Stimulated activated CD4-positive, alpha-beta T cell treated with anti-CD3 and anti-CD28 coated beads, Interleukin-15, amount 100 ng/mL, for 1 hour (primary cell): Measurements from ENCODE around the gene ALS2.
"Not testable (repeated sequence)": the region's sequence is repeated elsewhere in the genome, so short reads cannot be mapped to it uniquely, and the experiment has no call there.

ENCODE experiments used
- DNase-seq, 2 donors: peaks; one replicate each; pipeline ENCODE4 v3.0.0-alpha.2; 2020; ENCODE audit warnings: low read depth in 1 of 2, low spot score in 1 of 2

The ALS2 gene

DNA sequence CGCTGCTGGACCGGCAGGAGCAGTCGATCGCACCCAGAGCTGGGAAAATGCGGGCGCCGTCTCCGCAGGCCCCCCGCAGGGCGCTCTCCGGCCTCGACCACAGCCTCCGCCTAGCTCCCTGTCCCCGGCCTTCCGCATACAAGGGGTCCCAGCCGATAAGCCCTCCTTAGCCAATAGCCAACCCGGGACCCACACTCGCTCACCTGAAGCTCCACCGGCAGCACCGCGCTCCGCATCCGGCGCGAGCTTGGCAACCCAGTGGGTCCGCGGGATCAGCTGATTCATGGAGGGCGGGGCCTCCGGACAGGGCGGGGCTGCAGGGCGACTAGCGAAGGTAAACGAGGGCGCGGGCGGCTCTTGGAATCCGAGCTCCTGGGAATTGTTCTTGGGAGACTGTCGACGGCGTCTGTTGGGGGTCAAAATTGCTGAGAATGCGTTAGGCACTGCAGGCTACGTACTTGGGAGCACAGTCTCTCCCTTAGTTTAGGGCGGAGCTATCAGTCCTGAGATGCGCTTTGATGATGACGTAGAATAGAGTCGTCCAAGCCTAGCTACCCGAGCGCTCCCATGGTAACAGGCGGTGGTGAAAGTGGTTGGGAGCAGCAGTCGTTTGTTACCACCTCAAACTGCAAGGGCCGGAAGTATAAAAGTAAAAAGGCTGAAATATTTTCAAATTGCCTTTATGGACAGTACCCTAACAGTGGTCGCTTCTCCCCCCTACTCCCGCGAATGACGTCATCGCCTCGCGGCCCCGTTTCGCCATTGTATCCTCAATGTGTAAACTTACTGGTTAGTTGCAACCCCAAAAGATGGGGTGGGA, at the start of gene ALS2:
TSS of gene ALS2 (minus strand) at position 260 of the 820 bp plus-strand sequence. CDS start 12,048 bp downstream, outside the sequence.
- peak; percentile 84 to 91 for DNase-seq

DNA sequence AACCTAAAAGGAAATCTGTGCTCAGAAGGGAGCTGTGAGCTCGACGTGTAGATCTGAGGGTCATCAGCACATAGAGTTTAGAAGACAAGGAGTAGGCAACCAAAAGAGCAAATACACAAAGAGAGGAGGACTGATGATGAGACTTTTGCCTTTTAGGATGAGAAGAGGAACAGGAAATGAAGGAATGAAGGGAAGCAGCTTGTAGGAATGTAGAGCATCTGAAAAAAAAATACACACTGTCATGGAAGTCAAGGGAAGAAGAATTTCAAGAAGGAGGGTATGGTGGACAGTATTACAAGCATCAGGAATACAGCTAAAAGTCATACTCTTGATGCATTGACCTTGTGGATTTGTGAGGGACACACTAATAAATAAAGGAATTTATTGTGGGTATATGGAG, 47.5 kb upstream of the ALS2 start:
- no peak for DNase-seq

DNA sequence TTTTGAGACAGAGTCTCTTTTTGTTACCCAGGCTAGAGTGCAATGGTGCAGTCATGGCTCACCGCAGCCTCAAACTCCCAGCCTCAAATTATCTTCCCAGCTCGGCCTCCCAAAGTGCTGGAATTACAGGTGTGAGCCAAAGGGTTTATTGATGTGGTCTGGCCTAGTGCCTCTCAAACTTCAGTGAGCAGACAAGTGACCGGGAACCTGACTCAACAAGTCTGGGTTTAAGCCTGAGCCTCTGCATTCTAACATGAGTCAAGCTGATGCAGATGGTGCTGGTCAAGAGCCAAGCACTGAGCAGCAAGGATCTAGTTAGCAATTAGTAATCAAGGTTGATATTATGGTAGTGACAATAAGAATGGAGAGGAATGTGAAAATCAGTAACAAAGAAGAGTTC, 46.9 kb upstream of the ALS2 start:
- DNase-seq: no peak

DNA sequence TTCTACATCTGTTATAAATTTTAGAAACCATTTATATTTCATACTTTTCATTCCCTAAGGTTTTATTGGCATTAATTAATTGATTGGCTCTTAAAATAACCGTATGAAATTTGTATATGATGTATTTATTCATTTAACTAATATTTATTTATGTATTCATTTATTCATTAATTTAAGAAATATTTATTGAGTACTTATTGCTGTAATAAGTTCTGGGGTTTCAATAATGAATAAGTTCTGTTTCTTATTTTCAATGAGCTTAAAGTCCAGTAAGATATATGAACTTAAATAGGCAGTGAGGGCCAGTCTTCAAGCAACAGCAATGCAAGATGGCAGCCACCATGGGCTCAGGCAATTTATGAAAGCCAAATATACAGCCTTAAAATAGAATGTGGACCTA, 43.5 kb upstream of the ALS2 start:
- DNase-seq: no peak

DNA sequence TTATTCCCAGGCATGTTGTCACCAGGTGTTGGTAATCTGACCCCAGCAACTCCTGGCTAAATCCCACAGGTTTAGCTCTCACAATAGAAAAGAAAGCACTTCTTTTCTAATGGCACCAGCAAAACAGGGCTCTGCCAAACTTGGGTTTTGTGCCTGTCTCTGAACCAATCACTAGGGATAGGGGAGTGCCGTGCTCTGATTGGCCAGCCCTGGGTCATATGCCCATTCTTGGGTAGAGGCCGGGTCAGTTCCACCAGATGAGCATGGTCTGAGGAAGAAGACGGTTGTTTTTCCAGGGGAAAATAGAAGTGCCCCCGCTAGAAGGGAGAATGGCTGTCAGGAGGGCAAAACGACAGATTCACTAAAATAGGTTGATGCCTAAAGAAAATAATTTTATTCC, 40.3 kb upstream of the ALS2 start:
- DNase-seq: no peak

DNA sequence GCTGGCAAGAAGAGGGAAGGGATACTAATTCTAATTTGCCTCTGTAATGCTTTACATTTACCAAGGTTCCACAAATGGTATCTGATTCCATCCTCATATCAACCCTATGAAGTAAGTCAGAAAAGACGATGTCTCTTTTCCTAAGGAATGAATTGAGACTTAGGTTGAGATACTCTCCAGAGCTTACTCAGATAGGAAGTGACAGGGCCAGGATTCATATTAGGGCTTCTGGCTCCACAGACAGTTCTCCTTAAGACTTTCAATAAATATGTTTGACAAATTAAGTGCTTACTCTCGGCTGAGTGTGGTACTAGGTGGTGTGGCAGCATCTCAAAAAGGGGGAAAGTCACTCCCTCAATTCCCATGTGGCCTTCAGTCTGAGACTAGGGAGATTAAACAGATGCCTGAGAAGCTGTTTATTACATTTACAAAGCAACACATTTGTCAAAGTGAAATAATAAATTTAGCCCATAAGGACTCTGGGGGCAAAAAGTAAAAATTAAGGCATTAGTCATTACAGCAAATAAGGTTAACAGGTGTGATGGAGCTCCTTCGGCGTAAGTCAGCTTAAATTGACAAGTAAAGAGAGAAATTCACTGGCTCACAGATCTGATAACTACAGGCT, 39.8 kb upstream of the ALS2 start:
- DNase-seq: no peak

DNA sequence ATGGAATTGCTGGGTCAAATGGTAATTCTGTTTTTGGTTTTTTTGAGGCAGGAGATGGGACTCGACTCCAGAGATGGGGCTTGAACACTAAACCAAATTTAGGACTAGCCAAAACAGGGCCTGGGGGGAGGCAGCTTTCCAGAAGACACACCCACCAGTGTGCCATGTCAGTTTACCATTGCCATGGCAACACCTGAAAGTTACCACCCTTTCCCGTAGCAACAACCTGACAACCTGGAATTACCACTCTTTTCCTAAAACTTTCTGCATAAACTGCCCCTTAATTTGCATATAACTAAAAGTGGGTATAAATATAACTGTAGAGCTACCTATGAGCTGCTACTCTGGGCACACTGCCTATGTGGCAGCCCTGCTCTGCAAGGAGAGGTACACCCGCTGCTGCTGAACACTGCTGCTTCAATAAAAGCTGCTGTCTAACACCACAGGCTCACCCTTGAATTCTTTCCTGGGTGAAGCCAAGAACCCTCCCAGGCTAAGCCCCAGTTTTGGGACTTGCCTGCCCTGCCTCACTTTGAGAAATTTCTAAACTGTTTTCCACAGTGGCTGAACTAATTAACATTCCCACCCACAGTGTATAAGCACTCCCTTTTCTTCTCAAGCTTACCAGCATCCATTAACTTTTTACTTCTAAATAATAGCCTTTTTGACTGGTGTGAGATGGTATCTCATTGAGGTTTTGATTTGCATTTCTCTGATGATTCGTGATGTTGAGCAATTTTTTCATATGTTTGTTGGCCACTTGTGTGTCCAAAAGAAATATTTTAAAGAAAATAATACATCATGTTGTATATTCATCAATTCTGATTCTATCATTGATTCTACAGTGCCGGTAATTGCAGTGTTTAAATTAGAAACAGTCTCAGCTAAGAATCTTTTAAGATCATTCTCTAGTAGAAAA, 36.2 kb upstream of the ALS2 start:
- no peak for DNase-seq

DNA sequence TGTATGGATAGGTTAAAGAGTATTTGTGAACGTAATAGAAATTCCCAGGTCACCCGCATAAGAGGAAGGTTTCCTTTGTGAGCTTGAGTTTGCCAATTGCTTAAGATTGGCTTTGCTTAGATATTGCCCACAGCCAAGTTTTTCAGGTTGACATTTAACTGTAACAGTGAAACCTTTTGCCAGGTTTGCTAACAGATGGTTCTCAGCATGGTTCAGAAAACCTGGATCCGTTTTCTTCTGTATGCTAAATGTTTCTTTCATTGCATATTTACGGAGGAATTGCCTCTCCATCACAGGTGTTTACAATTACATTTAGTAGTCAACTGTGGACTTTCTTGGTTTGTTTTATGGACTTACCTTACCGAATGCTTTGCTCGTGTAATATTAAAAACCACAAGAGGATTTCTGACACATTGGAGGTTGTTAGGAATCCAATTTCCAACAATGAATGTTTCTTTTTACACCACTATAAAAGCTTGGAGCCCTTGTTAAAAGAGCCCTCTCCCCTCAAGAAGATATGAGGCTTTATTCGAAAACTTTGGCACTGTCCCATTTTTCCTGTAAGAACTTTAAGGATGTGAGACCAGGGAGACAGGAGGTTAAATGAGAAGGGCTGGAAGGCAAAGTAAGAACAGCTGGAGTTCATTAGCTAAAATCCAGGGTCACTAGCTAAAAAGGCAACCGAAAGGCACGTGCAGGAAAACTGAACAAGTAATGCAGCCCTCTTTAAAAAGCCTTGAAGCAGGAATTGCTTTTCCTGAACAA, 33.4 kb upstream of the ALS2 start:
- DNase-seq: no peak

DNA sequence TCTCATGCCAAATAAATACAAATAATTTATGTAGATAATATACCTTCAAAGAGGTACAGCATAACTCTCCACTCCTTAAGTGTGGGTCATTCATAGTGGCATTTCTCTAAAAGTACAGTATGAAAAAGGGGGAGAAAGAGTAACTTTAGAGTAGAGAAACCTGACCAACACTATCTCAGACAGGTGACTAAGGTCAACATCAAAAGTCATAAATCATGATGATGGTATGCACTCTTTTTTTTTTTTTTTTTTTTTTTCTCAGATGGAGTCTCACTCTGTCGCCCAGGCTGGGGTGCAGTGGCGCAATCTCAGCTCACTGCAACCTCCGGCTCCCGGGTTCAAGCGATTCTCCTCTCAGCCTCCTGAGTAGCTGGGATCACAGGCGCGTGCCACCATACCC, 29.9 kb upstream of the ALS2 start:
- not testable (repeated sequence) for DNase-seq

DNA sequence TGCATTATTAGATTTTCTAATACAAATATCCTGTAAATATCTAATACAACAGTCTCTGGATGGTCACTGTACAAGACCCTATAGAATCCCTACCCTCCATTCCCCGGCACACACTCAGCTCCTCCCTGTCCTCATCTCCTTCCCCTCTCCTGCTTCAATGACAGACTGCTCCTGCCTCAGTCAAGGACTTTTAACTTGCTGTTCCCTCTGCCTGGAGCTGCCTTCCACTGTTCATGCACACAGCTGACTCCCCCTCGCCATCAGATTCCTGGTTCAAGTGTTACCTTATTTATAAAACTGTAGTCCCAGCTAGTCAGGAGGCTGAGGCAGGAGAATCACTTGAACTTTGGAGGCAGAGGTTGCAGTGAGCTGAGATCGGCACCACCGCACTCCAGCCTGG, 28.9 kb upstream of the ALS2 start:
- no peak for DNase-seq

DNA sequence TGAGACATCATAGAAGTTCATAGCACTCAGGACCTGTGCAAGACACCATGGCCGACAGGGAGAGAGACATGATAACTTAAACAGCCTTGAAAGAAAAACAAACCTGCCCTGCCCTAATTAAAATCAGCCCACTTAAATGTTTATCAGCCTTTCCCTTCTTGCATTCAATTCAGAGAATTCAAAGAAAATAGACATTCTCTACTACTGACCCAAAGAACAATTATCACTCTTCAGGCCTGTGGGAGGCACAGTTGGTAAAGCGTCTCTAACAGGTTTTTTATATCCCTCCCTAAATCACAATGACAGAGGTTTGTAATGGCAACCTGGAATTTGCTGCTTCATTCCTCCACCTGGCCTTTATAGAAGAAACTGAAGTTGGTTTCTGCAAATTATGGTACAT, 27.3 kb upstream of the ALS2 start:
- no peak for DNase-seq

DNA sequence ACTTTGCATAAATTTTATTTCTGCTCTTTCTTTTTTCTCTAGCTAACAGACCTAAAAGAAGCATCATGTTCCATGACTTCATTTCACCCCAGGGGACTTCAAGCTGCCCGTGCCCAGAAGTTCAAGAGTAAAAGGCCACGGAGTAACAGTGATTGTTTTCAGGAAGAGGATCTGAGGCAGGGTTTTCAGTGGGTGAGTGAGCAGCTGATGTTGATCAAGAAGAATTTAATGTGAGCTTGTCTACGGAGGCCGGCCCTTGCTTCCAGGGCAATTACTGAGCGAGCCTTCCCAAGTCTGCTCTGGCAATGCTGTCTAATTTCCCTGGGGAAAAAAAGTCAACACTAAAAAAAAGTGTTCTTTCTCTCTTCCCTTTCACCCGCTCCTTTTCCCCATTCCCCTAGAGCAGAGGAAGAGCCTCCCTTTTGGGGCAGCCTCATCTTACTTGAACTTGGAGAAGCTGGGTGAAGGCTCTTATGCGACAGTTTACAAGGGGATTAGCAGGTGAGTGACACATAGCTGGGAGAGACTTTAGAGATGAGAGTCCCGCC, 26.8 kb upstream of the ALS2 start:
- DNase-seq: no peak

DNA sequence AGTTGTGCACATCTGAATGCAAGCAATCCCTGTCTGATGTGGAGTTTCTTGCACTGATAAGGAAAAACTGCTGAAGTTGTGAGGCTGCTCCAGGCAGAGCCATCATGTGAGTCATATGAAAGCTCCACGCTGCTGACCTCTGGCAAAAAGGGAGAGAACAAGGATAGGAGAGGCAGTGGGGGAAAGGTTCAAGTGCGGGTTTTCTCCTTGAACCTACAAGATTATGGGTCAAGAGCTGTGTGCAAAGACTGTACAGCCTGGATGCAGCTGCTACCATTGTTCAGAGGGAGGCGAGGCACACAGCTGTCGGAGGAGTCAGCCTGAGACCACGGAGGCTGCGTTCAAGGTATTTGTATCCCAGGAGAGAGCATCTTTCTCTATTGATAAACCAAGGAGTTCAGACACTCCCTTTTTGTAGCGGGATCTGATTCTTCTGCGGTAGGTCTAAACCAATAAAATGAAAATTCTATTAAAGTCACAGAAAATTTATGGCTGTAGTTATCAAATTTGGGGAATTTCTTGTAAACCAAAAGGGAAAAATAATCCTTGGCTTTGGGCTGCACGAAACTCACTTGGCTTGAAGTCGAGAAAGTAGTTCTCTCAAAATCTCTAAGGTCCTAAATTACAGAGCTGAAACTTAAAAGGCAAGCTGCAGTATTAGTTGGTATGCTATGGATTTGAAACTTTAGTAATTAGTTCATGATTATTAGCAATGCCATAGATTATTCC, 25.9 kb upstream of the ALS2 start, which contains the start of gene CDK15:
TSS of gene CDK15 (plus strand) at position 96 of the 729 bp plus-strand sequence. CDS start at position 224, 128 bp downstream.
- no peak for DNase-seq

DNA sequence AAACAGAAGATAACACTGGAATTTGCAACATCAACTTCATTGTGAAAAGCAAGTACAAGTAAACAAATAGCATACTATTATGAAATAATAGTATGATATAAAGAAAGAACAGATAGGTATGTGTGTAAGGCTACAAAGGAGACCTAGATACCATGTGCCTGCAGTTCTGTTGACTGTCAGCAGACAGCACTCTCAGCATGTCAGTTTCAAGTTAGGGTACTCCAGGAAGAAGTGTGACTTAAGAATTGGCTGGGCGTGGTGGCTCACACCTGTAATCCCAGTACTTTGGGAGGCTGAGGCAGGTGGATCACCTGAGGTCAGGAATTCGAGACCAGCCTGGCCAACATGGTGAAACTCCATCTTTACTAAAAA, 18.2 kb upstream of the ALS2 start:
- not testable (repeated sequence) for DNase-seq

DNA sequence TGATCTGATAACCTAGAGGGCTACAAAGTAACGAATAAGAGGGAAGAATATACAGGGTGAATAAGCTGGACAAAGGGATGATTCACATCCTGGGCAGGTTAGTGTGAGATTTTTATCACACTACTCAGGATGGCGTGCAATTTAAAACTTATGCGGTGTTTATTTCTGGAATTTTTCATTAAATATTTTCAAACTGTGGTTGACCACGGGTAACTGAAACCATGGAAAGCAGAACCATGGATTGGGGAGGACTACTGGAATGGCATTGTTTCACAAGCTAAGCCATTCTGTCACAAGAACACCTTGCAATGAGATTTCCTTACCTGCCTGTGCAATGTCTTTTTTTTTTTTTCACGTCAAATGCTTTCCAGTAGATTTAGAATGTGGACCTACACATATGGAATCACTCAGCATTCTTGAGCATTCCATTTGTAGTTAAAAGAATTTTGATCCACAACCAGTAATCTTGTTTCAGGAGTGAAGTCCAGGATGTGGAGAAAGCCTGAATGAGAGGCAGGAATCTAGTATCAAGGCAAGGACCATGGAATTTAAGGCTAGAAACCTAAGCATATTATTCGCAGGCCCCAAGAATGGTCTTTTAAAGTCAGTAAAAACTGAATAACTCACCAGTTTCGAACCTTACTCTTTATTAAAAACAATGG, 17.6 kb upstream of the ALS2 start:
- DNase-seq: no peak

DNA sequence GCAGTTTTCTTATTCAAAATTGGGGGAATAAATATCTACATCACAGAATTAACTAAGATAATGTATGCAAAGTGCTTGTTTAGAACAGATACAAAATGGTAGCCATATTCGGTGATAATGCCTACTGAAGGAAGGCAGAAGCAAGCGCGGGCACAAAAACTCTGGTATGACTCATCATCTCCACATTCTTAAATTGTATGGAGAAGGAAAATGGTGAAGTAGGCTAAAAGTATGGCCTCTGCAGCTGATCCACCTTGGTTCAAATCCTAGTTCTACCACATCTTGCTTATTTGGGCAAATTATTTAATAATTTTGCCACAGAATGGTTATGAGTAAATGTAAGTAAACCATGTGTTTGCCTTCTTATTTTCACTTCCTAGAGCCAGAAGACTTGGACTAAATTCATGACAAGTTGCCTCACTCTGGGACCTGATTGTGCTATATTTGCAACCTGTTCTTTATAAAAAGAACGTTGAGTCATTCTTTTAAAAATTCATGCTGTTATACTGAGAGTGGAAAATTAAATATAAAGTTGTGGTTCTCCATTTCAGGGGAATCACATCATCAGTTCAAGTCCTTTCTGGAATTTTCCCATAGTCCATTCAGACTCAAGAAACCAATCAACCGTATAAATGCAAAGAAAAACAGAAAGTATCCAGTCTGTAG, 16.6 kb upstream of the ALS2 start:
- no peak for DNase-seq

DNA sequence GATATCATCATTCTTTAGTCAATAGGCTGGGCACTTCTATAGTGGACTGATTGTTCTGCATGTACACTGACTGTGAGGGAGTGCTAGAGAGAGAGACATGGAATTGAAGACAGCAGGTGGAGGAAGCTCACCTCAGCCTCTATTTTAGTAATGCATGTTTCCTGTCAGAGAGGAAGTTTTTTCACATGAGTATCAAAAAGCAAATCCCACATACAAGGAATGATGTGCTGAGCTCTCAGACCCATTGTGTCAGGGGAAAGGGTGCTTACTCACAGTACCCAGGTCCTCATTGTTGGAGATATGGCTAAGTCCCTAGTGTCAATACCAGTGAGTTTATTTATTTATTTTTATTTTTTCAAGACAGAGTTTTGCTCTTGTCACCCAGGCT, 15.7 kb upstream of the ALS2 start:
- no peak for DNase-seq

DNA sequence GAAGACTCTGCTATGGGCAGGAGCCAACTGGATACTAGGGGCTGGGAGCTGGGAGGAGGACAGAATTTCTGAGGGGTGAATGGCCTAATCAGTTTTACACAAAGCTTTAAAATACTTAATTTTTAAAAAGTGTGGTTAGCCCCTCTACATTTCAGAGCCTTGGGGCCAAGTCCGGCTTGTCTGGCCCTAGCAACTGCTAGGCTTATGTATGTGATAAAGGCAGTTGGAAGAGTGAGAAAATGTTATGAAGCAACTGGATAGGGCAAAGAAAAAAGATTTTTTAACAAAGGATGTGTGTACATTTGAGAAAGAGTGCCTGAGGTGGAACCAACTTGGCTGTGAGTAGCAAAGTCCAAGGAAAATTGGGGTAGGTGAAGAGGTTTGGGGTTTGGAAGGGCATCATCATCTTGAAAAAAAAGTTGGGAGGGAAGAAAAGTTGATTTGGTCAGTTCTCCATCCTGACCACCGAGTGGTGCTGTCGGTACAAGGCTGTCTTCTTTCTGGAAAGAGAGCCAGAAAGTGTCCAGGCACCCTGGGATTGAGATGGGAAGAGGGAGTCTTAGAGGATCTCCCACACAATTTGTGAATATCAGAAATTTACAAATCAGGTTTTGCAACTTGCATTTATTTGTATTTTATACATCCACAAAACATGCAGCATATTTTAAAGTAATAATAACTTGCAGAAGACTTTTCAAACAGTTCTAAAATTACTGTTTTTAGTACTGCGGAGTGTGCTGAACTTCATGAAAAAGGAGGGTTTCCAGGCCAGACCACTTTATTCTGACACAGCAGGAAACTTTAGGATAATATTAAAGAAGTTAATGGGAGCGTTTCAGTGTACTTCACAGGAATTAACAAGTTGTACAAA, 15.1 kb upstream of the ALS2 start:
- DNase-seq: no peak
